Measurements from ENCODE around the gene DUS3L. TPM values are rescaled to one million over a fixed set of nuclear protein-coding genes. Genes with fewer than 3 reads are reported as not detected.

Gene DUS3L
- total RNA-seq, 1 experiment from 2014 or later = 67.0 TPM

GRCh38 chr19:5820785-5821184 lies 29.8 kb upstream of the DUS3L start:
- Histone ChIP-seq H2AFZ (ENCODE audit: low read length) (no peak overlapping the region), H3K14ac (ENCODE audit: insufficient read depth, low read length) (no peak overlapping the region), H2AK5ac (ENCODE audit: insufficient read length, low read length) (no peak overlapping the region), H3K4me1 (ENCODE audit: insufficient read depth, low read length) (no peaks in the 10 kb centered on the region), H3K27me3 (ENCODE audit: insufficient read depth, low read length) (no peaks in the 10 kb centered on the region), H3K23me2 (ENCODE audit: insufficient read length, low read depth, low read length, poor library complexity, severe bottlenecking) (no peaks in the 10 kb centered on the region), H3K18ac (ENCODE audit: insufficient read length, low read depth, low read length) (no peak overlapping the region), H4K91ac (ENCODE audit: insufficient read length, low read depth, low read length) (no peak overlapping the region), H2BK20ac (ENCODE audit: low read depth, low read length, poor library complexity, severe bottlenecking) (no peak overlapping the region), H3K4ac (ENCODE audit: low read depth, low read length) (no peak overlapping the region), H2BK5ac (ENCODE audit: insufficient read length, low read length) (no peak overlapping the region), H4K5ac (ENCODE audit: insufficient read length, low read depth, low read length) (no peak overlapping the region), H3K4me2 (ENCODE audit: insufficient read depth, insufficient read length, low read length) (no peak overlapping the region), H3K27ac (ENCODE audit: insufficient read length, low read depth, low read length) (no peak overlapping the region), H3K79me1 (ENCODE audit: insufficient read depth, low read depth, low read length, poor library complexity, severe bottlenecking) (no peaks in the 10 kb centered on the region), H3K23ac (ENCODE audit: insufficient read length, low read depth, low read length) (no peak overlapping the region), H3K9me3 (ENCODE audit: control insufficient read depth, low read depth, low read length) (no peaks in the 10 kb centered on the region), H3T11ph (ENCODE audit: low read length) (no peak overlapping the region), H4K20me1 (ENCODE audit: control insufficient read depth, insufficient read depth, insufficient read length) (no peaks in the 10 kb centered on the region), H3K9ac (ENCODE audit: extremely low read depth, insufficient read length, low read length) (no peak overlapping the region), H2BK15ac (ENCODE audit: low read depth, low read length) (no peak overlapping the region), H3K56ac (ENCODE audit: insufficient read length, low read depth, low read length) (no peak overlapping the region), H2BK120ac (ENCODE audit: low read depth, low read length, poor library complexity, severe bottlenecking) (no peak overlapping the region), H2BK12ac (ENCODE audit: insufficient read length, low read depth, low read length) (no peak overlapping the region), H4K8ac (replicated peaks; ENCODE audit: insufficient read length, low read depth, low read length) (no peak overlapping the region), H3K79me2 (ENCODE audit: insufficient read depth, low read length) (no peaks in the 10 kb centered on the region)
- peaks cover 31% of the 10 kb centered on the region for H3K27me3 Mint-ChIP-seq (ENCODE audit: low read depth)
- WGBS (ENCODE audit: extremely low coverage, insufficient read length, low lambda C conversion rate) = no CpG with 5 or more reads among the region's 6 CpGs
- no peak overlapping the region; a peak in 1 of 5 replicates for H3K4me3 Mint-ChIP-seq
- no peak for DNase-seq
- H3K27ac Mint-ChIP-seq = no peak overlapping the region
- no peak for TF ChIP-seq CTCF (conservative IDR thresholded peaks at IDR 0.05)
- H3K4me1 Mint-ChIP-seq = no peaks in the 10 kb centered on the region
- H3K9me3 Mint-ChIP-seq = peaks cover 0 to 1% of the 10 kb centered on the region in 2 experiments; a peak in 1 of 5 replicates
- H3K36me3 Mint-ChIP-seq (ENCODE audit: insufficient read depth in 1 of 3, low read depth in 3 of 3) = no peaks in the 10 kb centered on the region
